HFF-Myc (cell line): ENCODE data around the gene SF3B1.
"Not testable (repeated sequence)": the region's sequence is repeated elsewhere in the genome, so short reads cannot be mapped to it uniquely, and the experiment has no call there.

Experiments
- DNase-seq: peaks from one replicate; pipeline ENCODE4 v3.0.0-alpha.2; 2011; ENCODE audit warnings: low read depth; ENCODE audit errors: extremely low read depth
- H3K4me3 ChIP-seq: replicated peaks from 2 replicates; pipeline ENCODE4 v1.5.1; 2011; ENCODE audit warnings: low read depth, mild to moderate bottlenecking, control low read depth, low read length
- CTCF ChIP-seq: IDR thresholded peaks from 2 replicates; pipeline ENCODE4 v1.5.1; 2012; ENCODE audit warnings: mild to moderate bottlenecking, low read depth, low read length, control low read depth; ENCODE audit errors: missing control alignments

Gene SF3B1

GRCh38 chr2:197354169-197354558 lies 80.7 kb downstream of the SF3B1 start:
- DNase-seq = no peak
- no peak for TF ChIP-seq CTCF
- H3K4me3 ChIP-seq = no peak overlapping the region

- H3K4me3 ChIP-seq = no peak overlapping the region
- no peak for TF ChIP-seq CTCF
- no peak for DNase-seq
Observed at GRCh38 chr2:197353393-197354168, 81.2 kb downstream of the SF3B1 start.

- H3K4me3 ChIP-seq = no peak overlapping the region
- DNase-seq = no peak
- no peak for TF ChIP-seq CTCF
Observed at GRCh38 chr2:197349699-197350098, 85.1 kb downstream of the SF3B1 start.

GRCh38 chr2:197348721-197349360 lies 86.0 kb downstream of the SF3B1 start:
- no peak overlapping the region for H3K4me3 ChIP-seq
- no peak for TF ChIP-seq CTCF
- DNase-seq = no peak

- DNase-seq = no peak
Observed at GRCh38 chr2:197345846-197346370, 88.9 kb downstream of the SF3B1 start.

GRCh38 chr2:197343968-197344367 lies 90.9 kb downstream of the SF3B1 start:
- not testable (repeated sequence) for DNase-seq, H3K4me3 ChIP-seq

More at GRCh38 chr2:197345846-197346370, 88.9 kb downstream of the SF3B1 start:
- no peak for TF ChIP-seq CTCF
- H3K4me3 ChIP-seq = no peak overlapping the region

GRCh38 chr2:197340591-197340990 lies 94.2 kb downstream of the SF3B1 start:
- DNase-seq = no peak
- TF ChIP-seq CTCF = no peak
- H3K4me3 ChIP-seq = no peak overlapping the region
